LHCN-M2 (cell line): ENCODE measurements around the gene PRR14. TPM values are rescaled to one million over a fixed set of nuclear protein-coding genes. Genes with fewer than 3 reads are reported as not detected.
"Not testable (repeated sequence)": the region's sequence is repeated elsewhere in the genome, so short reads cannot be mapped to it uniquely, and the experiment has no call there.

Source experiments
- DNase-seq: peaks from one replicate; pipeline ENCODE4 v3.0.0-alpha.2; 2012; ENCODE audit warnings: low read depth
- total RNA-seq: library from RNA; depleted of rRNA; stranded (reverse); fragments of >200 nt; gene quantifications from 2 replicates; pipeline ENCODE4 v1.2.3, GENCODE V29; 2014

The PRR14 gene
- total RNA-seq, 1 experiment from 2014 or later = 12.7 TPM

GRCh38 chr16:30628628-30629540 lies 21.9 kb upstream of the PRR14 start:
- DNase-seq = peak; percentile 74

GRCh38 chr16:30632454-30632853 lies 18.3 kb upstream of the PRR14 start:
- not testable (repeated sequence) for DNase-seq

GRCh38 chr16:30633526-30633925 lies 17.2 kb upstream of the PRR14 start:
- no peak for DNase-seq

DNA sequence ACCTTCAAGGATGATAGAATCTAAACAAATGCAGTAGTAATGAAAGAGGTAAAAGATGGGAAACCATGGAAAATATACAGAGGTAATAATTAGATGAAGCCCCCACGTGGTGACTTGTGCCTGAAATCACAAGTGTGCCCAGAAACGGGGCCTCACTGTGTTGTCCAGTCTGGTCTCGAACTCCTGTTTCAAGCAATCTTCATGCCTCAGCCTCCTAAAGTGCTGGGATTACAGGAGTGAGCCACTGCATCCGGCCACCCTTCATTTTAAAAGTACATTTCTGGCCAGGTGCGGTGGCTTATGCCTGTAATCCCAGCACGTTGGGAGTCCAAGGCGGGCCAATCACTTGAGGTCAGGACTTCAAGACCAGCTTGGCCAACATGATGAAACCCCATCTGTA lies 14.2 kb upstream of the PRR14 start:
- no peak for DNase-seq

DNA sequence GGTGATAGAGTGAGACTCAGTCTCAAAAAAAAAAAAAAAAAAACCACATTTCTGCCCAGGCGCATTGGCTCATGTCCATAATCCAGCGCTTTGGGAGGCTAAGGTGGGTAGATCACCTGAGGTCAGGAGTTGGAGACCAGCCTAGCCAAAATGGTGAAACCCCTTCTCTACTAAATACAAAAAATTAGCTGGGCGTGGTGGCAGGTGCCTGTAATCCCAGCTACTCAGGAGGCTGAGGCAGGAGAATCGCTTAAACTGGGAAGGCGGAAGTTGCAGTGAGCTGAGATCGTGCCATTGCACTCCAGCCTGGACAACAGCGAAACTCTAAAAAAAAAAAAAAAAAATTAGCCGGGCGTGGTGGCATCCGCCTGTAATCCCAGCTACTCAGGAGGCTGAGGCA lies 13.6 kb upstream of the PRR14 start:
- DNase-seq = not testable (repeated sequence)

DNA sequence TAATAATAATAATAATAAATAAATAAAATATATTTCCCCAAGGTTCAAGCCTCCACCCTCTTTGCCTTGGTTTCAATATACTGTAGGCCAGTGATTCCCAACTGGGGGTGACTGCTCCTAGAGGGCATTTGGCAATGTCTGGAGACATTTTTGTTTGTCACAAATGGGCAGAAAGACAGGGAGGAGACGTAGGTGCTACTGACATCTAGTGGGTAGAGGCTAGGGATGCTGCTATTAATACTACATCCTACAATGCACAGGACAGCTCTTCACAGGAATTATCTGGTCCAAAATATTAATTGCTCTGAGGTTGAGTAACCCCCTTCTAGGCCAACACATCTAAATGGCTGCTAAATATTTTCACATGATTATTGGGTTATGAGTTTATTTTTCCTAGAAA lies 12.8 kb upstream of the PRR14 start:
- peak; percentile 74 for DNase-seq

DNA sequence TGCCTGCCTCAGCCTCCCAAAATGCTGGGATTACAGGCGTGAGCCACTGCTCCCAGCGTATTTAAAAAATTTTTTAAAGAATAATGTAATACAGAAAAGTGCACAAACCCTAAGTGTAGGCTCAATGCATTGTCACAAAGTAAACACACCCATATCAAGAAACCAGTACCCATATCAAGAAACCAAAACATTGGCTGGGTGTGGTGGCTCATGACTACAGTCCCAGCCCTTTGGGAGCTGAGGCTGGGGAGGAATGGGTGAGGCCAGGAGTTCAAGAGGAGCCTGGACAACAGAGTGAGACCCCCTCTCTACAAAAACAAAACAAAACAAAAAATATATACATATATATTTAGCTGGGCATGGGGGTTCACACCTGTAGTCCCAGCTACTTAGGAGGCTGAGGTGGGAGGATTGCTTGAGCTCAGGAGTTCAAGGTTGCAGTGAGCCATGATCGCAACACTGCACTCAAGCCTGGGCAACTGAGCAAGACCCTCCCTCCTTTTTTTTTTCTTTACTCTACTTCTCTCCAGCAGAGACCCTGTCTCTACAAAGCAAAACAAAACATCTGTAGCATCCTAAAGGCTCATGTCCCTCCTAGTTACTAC lies 9.3 kb upstream of the PRR14 start:
- no peak for DNase-seq

- DNase-seq = no peak
Measured at GRCh38 chr16:30644334-30644830, 6.4 kb upstream of the PRR14 start.

DNA sequence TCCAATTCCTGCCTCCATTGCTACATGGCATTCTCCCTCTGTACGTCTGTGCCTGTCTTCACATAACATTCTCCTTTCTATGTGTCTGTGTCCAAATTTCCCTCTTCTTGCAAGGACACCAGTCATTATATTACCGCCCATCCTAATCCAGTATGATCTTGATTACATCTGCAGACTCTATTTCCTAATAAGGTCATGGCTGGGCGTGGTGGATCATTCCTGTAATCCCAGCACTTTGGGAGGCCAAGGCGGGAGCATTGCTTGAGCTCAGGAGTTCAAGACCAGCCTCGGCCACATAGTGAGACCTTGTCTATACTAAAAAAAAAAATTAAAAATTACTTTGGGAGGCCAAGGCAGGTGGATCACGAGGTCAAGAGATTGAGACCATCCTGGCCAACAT lies 5.0 kb upstream of the PRR14 start:
- DNase-seq = no peak

DNA sequence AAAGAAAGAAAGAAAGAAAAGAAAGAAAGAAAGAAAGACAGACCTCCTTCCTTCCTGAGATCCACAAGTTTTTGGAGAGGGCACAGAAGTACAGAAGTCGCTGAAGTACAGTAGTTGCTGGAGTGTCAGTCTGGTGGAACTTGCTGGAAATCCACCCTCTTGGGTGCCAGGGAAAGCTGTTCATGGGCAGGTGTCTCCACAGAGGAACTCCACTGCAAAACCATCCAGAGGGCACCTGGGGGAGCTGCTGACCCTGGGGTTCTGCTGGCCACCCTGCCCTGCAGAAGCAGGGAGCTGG lies 3.5 kb upstream of the PRR14 start:
- no peak for DNase-seq

GRCh38 chr16:30649725-30650368 lies 913 bp upstream of the PRR14 start:
- no peak for DNase-seq

DNA sequence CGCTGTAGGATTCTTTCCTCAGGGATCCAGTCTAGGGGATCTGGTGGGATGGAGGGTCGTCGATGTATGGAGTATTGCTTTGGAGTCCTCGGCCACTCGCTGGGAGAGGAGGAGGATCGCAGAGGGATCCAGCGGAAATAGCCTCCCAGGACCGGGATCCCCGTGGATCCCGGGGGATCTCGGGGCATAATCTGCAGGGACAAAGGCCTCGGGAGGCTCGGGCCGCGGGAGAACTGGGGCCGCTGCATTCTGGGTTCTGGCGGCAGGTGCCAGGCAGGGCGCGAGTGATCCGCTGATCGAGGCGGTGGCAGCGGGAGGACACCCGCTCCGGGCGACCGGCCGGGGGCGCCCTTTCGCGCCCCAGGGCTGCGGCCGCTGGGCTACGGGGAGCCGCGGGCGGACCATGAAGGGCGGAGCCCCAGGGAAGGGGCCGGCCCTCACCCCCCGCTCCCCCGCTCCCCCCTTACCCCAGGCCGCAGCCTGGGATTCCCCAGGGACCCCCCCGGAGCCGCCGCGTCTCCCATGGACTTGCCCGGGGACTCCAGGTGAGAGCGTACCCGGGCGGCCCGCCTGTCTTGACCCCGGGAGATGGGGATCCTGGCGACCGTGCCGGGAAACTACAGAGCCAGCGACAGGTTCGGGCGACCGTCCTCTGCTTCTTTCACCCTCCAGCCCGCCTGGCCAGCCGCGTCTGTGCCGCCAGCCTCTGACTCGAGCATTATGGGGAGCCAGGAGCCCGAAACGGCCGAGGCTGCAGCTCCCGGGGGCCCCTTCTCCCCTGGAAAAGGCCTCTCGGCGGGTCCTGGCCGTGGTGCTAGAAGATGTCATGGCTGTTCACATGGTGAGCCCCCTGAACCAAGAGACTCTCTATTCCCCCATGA lies 604 bp downstream of the PRR14 start:
- peak; percentile 71 for DNase-seq

DNA sequence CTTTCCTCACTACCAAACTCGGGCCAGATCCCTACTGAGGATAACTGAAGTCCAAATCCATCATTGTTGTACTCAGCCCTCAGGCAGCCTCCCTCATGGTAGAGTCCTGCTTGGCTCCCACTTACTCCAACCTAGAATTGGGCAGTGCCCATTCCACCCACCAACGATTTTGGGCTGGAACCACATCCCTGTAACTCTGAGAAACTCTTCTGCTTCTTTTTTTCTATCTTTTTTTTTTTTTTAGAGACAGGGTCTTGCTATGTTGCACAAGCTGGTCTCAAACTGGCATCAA lies 1.2 kb downstream of the PRR14 start:
- no peak for DNase-seq

- DNase-seq = no peak
Measured at GRCh38 chr16:30652718-30653117, 2.0 kb downstream of the PRR14 start.

DNA sequence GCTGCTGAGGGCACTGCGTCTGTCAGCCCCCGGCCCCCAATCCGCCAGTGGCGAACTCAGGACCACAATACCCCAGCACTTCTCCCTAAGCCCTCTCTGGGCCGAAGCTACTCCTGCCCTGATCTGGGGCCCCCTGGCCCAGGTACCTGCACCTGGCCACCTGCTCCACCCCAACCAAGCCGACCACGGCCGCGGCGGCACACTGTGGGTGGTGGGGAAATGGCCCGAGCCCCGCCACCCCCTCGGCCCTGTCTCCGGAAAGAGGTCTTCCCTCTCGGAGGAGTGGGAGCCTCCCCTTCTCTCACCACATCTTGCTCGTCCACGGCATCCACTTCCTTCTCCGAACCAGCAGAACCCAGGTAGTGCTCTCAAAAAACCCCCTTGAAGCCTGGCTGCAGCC lies 4.1 kb downstream of the PRR14 start:
- no peak for DNase-seq

- DNase-seq = no peak
Measured at GRCh38 chr16:30655815-30656347, 5.1 kb downstream of the PRR14 start.

DNA sequence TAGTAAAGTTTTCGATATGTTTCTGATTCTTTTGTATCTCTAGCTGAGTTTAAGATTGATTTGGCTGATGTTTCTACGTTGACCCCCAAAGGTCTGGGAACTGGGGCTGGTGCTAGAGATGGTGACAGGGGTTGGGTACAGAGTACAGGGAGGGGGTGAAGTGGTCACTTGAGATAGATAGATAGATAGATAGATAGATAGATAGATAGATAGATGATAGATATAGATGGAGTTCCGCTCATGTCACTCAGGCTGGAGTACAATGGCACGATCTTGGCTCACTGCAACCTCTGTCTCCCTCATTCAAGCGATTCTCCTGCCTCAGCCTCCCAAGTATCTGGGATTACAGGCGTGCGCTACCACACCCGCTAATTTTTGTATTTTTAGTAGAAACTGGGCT lies 5.6 kb downstream of the PRR14 start:
- no peak for DNase-seq

DNA sequence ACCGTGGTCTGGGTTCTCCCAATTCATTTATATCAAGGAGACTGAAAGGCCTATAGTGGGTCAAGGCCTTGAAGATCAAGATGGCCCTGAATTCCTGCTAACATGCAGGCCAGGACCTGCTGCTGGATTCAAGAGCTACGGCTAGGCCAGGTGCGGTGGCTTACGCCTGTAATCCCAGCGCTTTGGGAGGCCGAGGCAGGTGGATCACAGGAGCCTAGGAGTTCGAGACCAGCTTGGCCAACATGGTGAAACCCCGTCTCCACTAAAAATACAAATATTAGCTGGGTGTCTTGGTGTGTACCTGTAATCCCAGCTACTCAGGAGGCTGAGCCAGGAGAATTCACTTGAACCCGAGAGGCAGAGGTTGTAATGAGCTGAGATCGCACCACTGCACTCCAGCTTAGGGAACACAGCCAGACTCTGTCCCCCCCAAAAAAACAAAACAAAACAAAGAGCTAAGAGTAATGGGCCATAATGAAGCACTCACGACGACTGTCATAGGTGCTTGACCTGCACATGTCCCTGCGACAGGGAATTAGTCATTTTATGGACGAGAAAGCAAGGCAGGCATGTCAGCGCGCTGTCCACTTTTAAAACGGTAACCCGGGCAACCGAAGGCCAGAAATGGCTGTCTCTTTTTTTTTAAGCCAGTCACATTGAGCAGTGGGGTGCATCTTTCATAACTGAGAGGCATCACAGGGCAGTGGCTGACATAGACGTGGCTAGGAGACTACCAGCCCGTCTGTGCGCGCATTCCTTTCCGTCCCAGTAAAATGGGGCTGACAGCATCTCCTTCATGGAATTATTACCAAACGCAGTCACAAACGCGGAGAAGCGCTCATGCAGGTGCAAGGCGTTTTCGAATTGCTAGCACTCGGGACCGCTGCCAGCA lies 6.5 kb downstream of the PRR14 start:
- DNase-seq = no peak

DNA sequence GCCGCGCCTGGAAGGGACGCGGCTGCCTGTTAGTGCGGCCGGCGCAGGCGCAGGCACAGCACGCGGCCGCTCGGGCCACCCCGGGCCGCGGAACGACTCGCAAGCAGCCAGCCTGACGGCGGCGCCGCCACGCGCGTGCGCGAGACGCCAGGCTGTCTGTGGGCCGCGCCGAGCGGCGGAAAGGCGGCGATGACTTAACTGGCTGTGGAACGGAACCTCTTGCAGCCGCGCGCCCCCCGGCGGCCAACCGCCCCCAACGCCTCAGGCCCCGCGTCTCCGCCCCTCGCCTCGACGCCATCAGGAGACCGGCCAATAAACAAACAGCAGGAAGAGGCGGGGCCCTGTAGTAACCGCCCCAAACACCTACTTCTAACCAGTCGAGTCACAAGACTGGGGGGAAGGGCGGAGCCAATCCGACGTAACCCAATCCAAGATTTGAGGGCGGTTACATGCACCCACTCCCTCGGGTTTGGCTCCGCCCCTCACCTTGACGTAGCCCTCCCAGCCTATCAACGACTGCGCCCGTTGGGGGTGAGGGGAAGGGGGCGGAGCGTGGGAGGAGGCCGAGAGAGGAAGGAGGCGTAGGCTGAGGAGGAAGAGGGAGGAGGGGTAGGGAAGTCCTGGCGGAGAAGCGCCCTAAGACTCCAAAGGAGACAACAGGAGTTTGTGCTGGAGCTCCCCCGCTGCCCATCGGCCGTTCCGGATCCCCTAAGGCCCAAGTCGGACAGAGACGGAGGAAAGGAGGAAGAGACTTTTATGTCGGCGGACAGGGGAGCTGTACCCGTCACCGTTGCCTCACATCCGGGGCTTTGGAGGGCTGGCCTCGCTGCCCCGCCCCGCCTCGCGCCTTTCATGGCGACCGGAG lies 7.3 kb downstream of the PRR14 start, which contains the start of gene FBRS:
FBRS (plus strand) TSS at position 566 of the 865 bp plus-strand sequence. CDS start 1,088 bp downstream, outside the sequence.
- peak; percentile 100 for DNase-seq
